Keratinocyte (primary cell): ENCODE results near the gene APH1A.

Experiments
- EZH2 ChIP-seq: IDR thresholded peaks from one replicate; pipeline ENCODE4 v1.6.1; 2012; ENCODE audit warnings: inconsistent platforms, mild to moderate bottlenecking, low read length, moderate library complexity
- TF ChIP-seq, protein P1 (sequence below), 3 experiments: IDR thresholded peaks in 1 of 3; conservative IDR thresholded peaks in 1 of 3; optimal IDR thresholded peaks in 1 of 3; 2 replicates in 2 of 3; 3 replicates in 1 of 3; pipeline versions ENCODE3 to v1.5.1; 2011; ENCODE audit warnings: low read length in 3 of 3, mild to moderate bottlenecking in 3 of 3, moderate library complexity in 2 of 3, control low read depth in 1 of 3, inconsistent platforms in 1 of 3; ENCODE audit not compliant: insufficient read depth in 2 of 3; ENCODE audit errors: extremely low read depth in 1 of 3

DNA sequence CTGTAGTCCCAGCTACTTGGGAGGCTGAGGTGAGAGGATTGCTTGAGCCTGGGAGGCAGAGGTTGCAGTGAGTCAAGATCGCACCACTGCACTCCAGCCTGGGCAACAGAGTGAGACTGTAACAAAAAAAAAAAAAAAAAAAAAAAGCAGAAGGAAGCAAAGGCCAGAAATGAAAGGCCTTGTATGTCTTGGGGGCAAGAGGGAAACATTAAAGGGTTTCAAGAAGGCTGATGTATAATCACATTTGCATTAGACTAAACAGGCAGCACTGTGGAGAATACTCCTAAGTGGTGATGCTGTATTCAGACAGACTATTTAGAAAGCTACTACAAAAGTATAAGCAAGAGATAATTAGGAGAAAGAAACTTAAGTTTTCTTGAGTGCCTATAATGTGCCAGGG is 43.3 kb downstream of the APH1A start:
- TF ChIP-seq, protein P1, sequence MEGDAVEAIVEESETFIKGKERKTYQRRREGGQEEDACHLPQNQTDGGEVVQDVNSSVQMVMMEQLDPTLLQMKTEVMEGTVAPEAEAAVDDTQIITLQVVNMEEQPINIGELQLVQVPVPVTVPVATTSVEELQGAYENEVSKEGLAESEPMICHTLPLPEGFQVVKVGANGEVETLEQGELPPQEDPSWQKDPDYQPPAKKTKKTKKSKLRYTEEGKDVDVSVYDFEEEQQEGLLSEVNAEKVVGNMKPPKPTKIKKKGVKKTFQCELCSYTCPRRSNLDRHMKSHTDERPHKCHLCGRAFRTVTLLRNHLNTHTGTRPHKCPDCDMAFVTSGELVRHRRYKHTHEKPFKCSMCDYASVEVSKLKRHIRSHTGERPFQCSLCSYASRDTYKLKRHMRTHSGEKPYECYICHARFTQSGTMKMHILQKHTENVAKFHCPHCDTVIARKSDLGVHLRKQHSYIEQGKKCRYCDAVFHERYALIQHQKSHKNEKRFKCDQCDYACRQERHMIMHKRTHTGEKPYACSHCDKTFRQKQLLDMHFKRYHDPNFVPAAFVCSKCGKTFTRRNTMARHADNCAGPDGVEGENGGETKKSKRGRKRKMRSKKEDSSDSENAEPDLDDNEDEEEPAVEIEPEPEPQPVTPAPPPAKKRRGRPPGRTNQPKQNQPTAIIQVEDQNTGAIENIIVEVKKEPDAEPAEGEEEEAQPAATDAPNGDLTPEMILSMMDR (optimal IDR thresholded peaks at IDR 0.05 in 1 of 3, IDR thresholded peaks at IDR 0.05 in 1 of 3, conservative IDR thresholded peaks at IDR 0.05 in 1 of 3; ENCODE audit: extremely low read depth in 1 of 3, insufficient read depth in 2 of 3, low read length in 3 of 3): no peak
- no peak for TF ChIP-seq EZH2
